Caco-2 (cell line): ENCODE results near the gene ACAP3. TPM values are rescaled to one million over a fixed set of nuclear protein-coding genes. Genes with fewer than 3 reads are reported as not detected.

Experiments used
- BruUV-seq: library from RNA; stranded (reverse); fragments of 400-500 nt; replicated peaks from 2 replicates; lab custom pipeline; 2021; lab: Mats Ljungman, UMichigan
- CTCF ChIA-PET: fragments of 300-600 bp; sonication (Branson Sonifier 250); formaldehyde crosslinking; loops from one replicate; lab custom pipeline; 2022; ENCODE audit warnings: antibody characterized with exemption; lab: Charles Lee
- POLR2A ChIA-PET: fragments of 300-600 bp; sonication (Branson Sonifier 250); formaldehyde crosslinking; loops from one replicate; lab custom pipeline; 2022; ENCODE audit warnings: antibody characterized with exemption; lab: Charles Lee
- DNase-seq, 2 experiments: peaks; one replicate each; pipeline versions ENCODE4 v3.0.0 to v3.0.0-alpha.2; 2020 to 2022
- H3K27me3 ChIP-seq: replicated peaks from 2 replicates; pipeline ENCODE4 v1.6.0; 2011; ENCODE audit warnings: low read length; ENCODE audit not compliant: control insufficient read depth, insufficient read depth
- H3K36me3 ChIP-seq: 2 replicates; pipeline ENCODE4 v1.5.1; 2011; ENCODE audit warnings: low read length; ENCODE audit not compliant: control insufficient read depth, insufficient read depth
- H3K4me1 ChIP-seq: fragments of 250-450 bp; sonication (Bioruptor Pico); 2 replicates; pipeline ENCODE4 v1.5.1; 2020; ENCODE audit warnings: mild to moderate bottlenecking
- H3K4me3 ChIP-seq: 2 replicates; pipeline ENCODE4 v1.5.1; 2011; ENCODE audit warnings: low read depth, mild to moderate bottlenecking, control low read depth, low read length
- H3K9me3 ChIP-seq: fragments of 250-450 bp; sonication (Bioruptor Pico); 2 replicates; pipeline ENCODE4 v1.5.1; 2020; ENCODE audit warnings: mild to moderate bottlenecking, moderate library complexity
- H3K27ac Mint-ChIP-seq: one replicate; pipeline ENCODE4 v1.8.0; 2022; ENCODE audit warnings: mixed read lengths; ENCODE audit not compliant: unreplicated experiment
- H3K27me3 Mint-ChIP-seq: one replicate; pipeline ENCODE4 v1.8.0; 2022; ENCODE audit warnings: mixed read lengths; ENCODE audit not compliant: insufficient read depth, unreplicated experiment
- H3K36me3 Mint-ChIP-seq: one replicate; pipeline ENCODE4 v1.8.0; 2022; ENCODE audit warnings: mild to moderate bottlenecking, mixed read lengths; ENCODE audit not compliant: insufficient read depth, unreplicated experiment
- H3K4me1 Mint-ChIP-seq: one replicate; pipeline ENCODE4 v1.8.0; 2022; ENCODE audit warnings: low read depth, mixed read lengths; ENCODE audit not compliant: unreplicated experiment
- H3K4me3 Mint-ChIP-seq: one replicate; pipeline ENCODE4 v1.8.0; 2022; ENCODE audit warnings: mild to moderate bottlenecking, moderate library complexity, mixed read lengths; ENCODE audit not compliant: unreplicated experiment
- H3K9me3 Mint-ChIP-seq: one replicate; pipeline ENCODE4 v1.8.0; 2022; ENCODE audit warnings: mixed read lengths; ENCODE audit not compliant: unreplicated experiment
- intact Hi-C: fragments of 100-400 bp; cut with micrococcal nuclease; formaldehyde crosslinking; loops from one replicate; pipeline ENCODE4 v1.10.0; 2022; ENCODE audit not compliant: unreplicated experiment
- total RNA-seq: library from RNA; stranded (reverse); gene quantifications from 2 replicates; pipeline ENCODE4 v1.2.3, GENCODE V29; 2022
- TF ChIP-seq, protein P1 (sequence below), 2 experiments: fragments of 200-600 bp in 1 of 2; IDR thresholded peaks; 1 replicate in 1 of 2; 2 replicates in 1 of 2; pipeline versions ENCODE4 v1.5.1 to v1.8.0; 2011 to 2022; ENCODE audit warnings: antibody characterized with exemption in 1 of 2, control low read depth in 1 of 2, inconsistent platforms in 1 of 2, low read depth in 1 of 2, low read length in 1 of 2, mild to moderate bottlenecking in 1 of 2, moderate library complexity in 1 of 2; ENCODE audit not compliant: insufficient read depth in 1 of 2, severe bottlenecking in 1 of 2, unreplicated experiment in 1 of 2

ACAP3 gene
- total RNA-seq, 1 experiment from 2014 or later = 46.6 TPM

DNA sequence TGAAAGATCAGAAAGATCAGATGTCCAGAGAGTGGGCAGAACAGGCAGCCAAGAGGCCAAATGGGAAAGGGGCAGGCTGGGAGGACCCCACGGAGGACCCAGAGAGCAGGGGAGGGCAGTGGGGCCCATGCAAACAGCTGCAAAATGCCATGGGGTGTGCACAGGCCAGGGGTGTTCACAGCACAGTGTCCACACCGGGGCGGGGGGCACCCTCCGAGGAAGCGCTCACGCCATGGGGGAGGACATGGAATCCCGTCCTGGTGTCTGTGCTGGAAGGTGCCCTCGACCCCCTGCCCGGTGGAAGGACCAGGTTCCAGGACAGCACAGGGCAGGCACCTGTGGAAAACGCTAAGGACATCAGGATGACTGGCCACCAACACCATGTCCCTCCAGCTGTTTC is 15.2 kb upstream of the ACAP3 start:
- no peak overlapping the region for H3K4me3 ChIP-seq
- ChIA-PET CTCF (no interaction called here), POLR2A (no interaction called here)
- H3K9me3 Mint-ChIP-seq = no peaks in the 10 kb centered on the region
- 0 out of 2 replicates have a peak, but pooled peaks cover 5% of the 10 kb centered on the region for H3K4me1 ChIP-seq
- intact Hi-C loops = no loop called here
- no TSS peak for BruUV-seq
- no peaks in the 10 kb centered on the region for H3K27me3 ChIP-seq
- no peak for DNase-seq
- peak overlapping the region; percentile 81 for H3K4me3 Mint-ChIP-seq
- TF ChIP-seq, protein P1, sequence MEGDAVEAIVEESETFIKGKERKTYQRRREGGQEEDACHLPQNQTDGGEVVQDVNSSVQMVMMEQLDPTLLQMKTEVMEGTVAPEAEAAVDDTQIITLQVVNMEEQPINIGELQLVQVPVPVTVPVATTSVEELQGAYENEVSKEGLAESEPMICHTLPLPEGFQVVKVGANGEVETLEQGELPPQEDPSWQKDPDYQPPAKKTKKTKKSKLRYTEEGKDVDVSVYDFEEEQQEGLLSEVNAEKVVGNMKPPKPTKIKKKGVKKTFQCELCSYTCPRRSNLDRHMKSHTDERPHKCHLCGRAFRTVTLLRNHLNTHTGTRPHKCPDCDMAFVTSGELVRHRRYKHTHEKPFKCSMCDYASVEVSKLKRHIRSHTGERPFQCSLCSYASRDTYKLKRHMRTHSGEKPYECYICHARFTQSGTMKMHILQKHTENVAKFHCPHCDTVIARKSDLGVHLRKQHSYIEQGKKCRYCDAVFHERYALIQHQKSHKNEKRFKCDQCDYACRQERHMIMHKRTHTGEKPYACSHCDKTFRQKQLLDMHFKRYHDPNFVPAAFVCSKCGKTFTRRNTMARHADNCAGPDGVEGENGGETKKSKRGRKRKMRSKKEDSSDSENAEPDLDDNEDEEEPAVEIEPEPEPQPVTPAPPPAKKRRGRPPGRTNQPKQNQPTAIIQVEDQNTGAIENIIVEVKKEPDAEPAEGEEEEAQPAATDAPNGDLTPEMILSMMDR (IDR thresholded peaks at IDR 0.05; ENCODE audit: insufficient read depth in 1 of 2, low read depth in 1 of 2, low read length in 1 of 2, severe bottlenecking in 1 of 2, unreplicated experiment in 1 of 2) = no peak
- no peaks in the 10 kb centered on the region for H3K36me3 ChIP-seq
- peaks cover 7% of the 10 kb centered on the region for H3K4me1 Mint-ChIP-seq
- no peaks in the 10 kb centered on the region for H3K9me3 ChIP-seq
- peak overlapping the region; percentile 45 for H3K27ac Mint-ChIP-seq
- H3K36me3 Mint-ChIP-seq = peaks cover 48% of the 10 kb centered on the region
- no peaks in the 10 kb centered on the region for H3K27me3 Mint-ChIP-seq

DNA sequence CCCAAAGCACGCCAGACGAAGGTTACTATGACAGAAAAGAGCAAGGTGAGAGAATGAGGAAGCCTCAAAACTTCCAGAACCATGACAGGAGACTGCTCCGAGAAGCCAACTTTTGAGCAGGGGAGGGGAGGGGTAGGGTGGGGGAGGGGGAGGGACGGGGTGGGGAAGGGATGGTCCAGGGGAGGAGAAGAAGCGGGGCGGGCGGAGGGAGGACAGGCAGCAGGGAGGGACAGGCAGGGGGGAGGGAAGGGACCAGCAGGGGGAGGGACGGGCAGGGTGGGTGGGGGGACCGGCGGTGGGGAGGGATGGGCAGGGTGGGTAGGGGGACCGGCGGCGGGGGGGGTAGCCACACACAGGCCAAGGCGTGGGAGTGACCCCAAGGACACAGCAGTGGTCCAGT is 14.7 kb upstream of the ACAP3 start:
- TF ChIP-seq, protein P1 (IDR thresholded peaks at IDR 0.05; ENCODE audit: insufficient read depth in 1 of 2, low read depth in 1 of 2, low read length in 1 of 2, severe bottlenecking in 1 of 2, unreplicated experiment in 1 of 2) = no peak
- BruUV-seq = no TSS peak
- Mint-ChIP-seq H3K4me3 (peak overlapping the region; percentile 81), H3K36me3 (peaks cover 49% of the 10 kb centered on the region), H3K4me1 (peaks cover 7% of the 10 kb centered on the region), H3K27me3 (no peaks in the 10 kb centered on the region), H3K27ac (peak overlapping the region; percentile 45), H3K9me3 (no peaks in the 10 kb centered on the region)
- ChIA-PET CTCF (no interaction called here), POLR2A (no interaction called here)
- Histone ChIP-seq H3K36me3 (no peaks in the 10 kb centered on the region), H3K9me3 (no peaks in the 10 kb centered on the region), H3K4me3 (no peak overlapping the region), H3K27me3 (no peaks in the 10 kb centered on the region), H3K4me1 (0 out of 2 replicates have a peak, but pooled peaks cover 5% of the 10 kb centered on the region)
- no peak for DNase-seq
- intact Hi-C loops = no loop called here

DNA sequence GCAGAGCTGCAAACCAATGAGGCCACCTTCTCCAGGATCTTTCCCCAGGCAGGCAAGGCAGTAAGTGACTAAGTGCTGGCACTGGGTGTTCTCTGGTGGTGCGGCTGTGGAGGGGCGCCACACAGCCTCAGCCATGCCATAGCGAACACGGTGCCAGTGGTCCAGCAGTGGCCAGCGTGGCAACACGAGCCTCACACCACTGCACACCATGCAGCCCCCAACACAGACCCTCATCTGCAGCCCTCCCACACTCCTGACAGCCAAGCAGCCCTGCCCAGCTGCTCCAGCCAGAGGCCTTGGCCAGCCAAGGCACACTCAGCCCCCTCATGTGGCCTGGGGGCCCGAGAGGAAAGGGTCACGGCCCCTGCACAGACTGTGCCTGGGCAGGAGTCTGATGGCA is 13.7 kb upstream of the ACAP3 start:
- ChIA-PET CTCF (no interaction called here), POLR2A (no interaction called here)
- no peak overlapping the region for H3K4me3 Mint-ChIP-seq
- H3K27ac Mint-ChIP-seq = no peak overlapping the region
- no peaks in the 10 kb centered on the region for H3K27me3 Mint-ChIP-seq
- DNase-seq = no peak
- Histone ChIP-seq H3K4me3 (no peak overlapping the region), H3K27me3 (no peaks in the 10 kb centered on the region), H3K36me3 (no peaks in the 10 kb centered on the region), H3K9me3 (no peaks in the 10 kb centered on the region), H3K4me1 (0 out of 2 replicates have a peak, but pooled peaks cover 5% of the 10 kb centered on the region)
- no peaks in the 10 kb centered on the region for H3K9me3 Mint-ChIP-seq
- intact Hi-C loops = no loop called here
- BruUV-seq = no TSS peak
- TF ChIP-seq, protein P1 (IDR thresholded peaks at IDR 0.05; ENCODE audit: insufficient read depth in 1 of 2, low read depth in 1 of 2, low read length in 1 of 2, severe bottlenecking in 1 of 2, unreplicated experiment in 1 of 2) = no peak
- H3K4me1 Mint-ChIP-seq = peaks cover 7% of the 10 kb centered on the region
- H3K36me3 Mint-ChIP-seq = peaks cover 51% of the 10 kb centered on the region
